ENCODE results near the gene ENAH. TPM values are rescaled to one million over a fixed set of nuclear protein-coding genes. Genes with fewer than 3 reads are reported as not detected.
"Not testable (repeated sequence)": the region's sequence is repeated elsewhere in the genome, so short reads cannot be mapped to it uniquely, and the experiment has no call there.

ENAH gene
- total RNA-seq, 2 experiments from 2014 or later = not detected

GRCh38 chr1:225617956-225618355 lies 35.0 kb downstream of the ENAH start:
- Mint-ChIP-seq H3K4me1 (no peaks in the 10 kb centered on the region), H3K4me3 (no peak overlapping the region)
- POLR2A ChIA-PET = no interaction called here

DNA sequence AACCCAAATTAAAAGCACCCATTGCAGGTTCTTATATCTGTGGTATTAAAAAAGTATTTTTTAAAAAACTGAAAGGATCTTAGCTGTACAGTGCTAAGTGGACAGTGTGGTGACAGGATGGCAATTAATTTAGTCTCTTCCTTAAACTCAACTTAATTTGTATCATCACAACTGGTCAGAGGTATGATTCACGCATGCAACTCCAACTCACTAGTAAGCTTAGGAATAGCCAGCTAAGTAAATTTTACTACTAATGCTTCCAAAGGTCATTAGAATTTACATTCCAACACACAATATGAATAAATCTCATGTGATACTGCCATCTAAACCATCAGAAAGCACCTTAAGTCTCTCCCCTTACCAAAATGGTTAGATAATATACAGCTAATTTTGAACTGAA lies 35.4 kb downstream of the ENAH start:
- Mint-ChIP-seq H3K36me3 (no peaks in the 10 kb centered on the region), H3K4me1 (no peaks in the 10 kb centered on the region), H3K27me3 (peaks cover 2% of the 10 kb centered on the region), H3K4me3 (no peak overlapping the region), H3K9me3 (no peaks in the 10 kb centered on the region), H3K27ac (no peak overlapping the region)
- ATAC-seq (ENCODE audit: low read depth) = no peak
- no peak for DNase-seq
- POLR2A ChIA-PET = no interaction called here

More at GRCh38 chr1:225617956-225618355, 35.0 kb downstream of the ENAH start:
- DNase-seq (no peak), ATAC-seq (ENCODE audit: low read depth) (no peak)
- H3K27me3 Mint-ChIP-seq = peaks cover 2% of the 10 kb centered on the region
- H3K36me3 Mint-ChIP-seq = no peaks in the 10 kb centered on the region
- no peak overlapping the region for H3K27ac Mint-ChIP-seq
- H3K9me3 Mint-ChIP-seq = no peaks in the 10 kb centered on the region

DNA sequence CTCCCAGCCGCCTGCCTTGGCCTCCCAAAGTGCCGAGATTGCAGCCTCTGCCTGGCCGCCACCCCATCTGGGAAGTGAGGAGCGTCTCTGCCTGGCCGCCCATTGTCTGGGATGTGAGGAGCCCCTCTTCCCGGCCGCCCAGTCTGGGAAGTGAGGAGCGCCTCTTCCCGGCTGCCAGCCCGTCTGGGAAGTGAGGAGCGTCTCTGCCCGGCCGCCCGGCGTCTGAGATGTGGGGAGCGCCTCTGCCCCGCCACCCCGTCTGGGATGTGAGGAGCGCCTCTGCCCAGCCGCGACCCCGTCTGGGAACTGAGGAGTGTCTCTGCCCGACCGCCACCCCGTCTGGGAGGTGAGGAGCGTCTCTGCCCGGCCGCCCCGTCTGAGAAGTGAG lies 37.5 kb downstream of the ENAH start:
- H3K9me3 Mint-ChIP-seq; ATAC-seq (ENCODE audit: low read depth); H3K27ac Mint-ChIP-seq; H3K27me3 Mint-ChIP-seq; POLR2A ChIA-PET; H3K36me3 Mint-ChIP-seq; H3K4me1 Mint-ChIP-seq; DNase-seq; H3K4me3 Mint-ChIP-seq: not testable (repeated sequence)

DNA sequence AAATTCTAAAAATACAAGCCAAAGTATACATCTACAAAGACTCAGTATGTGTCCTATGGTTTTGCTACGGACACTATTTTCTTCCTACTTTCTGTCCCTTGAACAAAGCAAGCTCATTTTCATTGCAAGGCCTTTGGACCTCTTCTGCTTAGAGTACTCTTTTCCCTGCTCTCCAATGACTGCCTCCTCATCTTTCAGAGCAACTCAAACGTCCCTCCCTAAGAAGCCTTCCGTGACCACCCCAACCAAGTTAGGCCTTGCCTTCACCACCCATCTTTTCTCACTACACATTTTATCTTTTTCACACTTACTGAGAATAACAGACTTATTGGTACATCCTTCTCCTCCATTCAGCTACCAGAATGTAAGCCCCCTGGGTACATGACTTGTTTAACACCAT lies 39.9 kb downstream of the ENAH start:
- no peaks in the 10 kb centered on the region for H3K9me3 Mint-ChIP-seq
- no peaks in the 10 kb centered on the region for H3K36me3 Mint-ChIP-seq
- no peak overlapping the region for H3K4me3 Mint-ChIP-seq
- peaks cover 2% of the 10 kb centered on the region for H3K27me3 Mint-ChIP-seq
- POLR2A ChIA-PET = no interaction called here
- no peak for ATAC-seq (ENCODE audit: low read depth)
- no peaks in the 10 kb centered on the region for H3K4me1 Mint-ChIP-seq
- H3K27ac Mint-ChIP-seq = no peak overlapping the region
- no peak for DNase-seq

- no peak for ATAC-seq (ENCODE audit: low read depth)
- no peaks in the 10 kb centered on the region for H3K36me3 Mint-ChIP-seq
- DNase-seq = no peak
- no peak overlapping the region for H3K27ac Mint-ChIP-seq
- no peaks in the 10 kb centered on the region for H3K4me1 Mint-ChIP-seq
- no peaks in the 10 kb centered on the region for H3K9me3 Mint-ChIP-seq
- POLR2A ChIA-PET = no interaction called here
- H3K4me3 Mint-ChIP-seq = no peak overlapping the region
- H3K27me3 Mint-ChIP-seq = no peaks in the 10 kb centered on the region
Measured at GRCh38 chr1:225612287-225612686, 40.6 kb downstream of the ENAH start.

GRCh38 chr1:225611537-225612223 lies 41.2 kb downstream of the ENAH start:
- Mint-ChIP-seq H3K4me3 (no peak overlapping the region), H3K9me3 (no peaks in the 10 kb centered on the region), H3K36me3 (no peaks in the 10 kb centered on the region), H3K4me1 (no peaks in the 10 kb centered on the region), H3K27me3 (no peaks in the 10 kb centered on the region), H3K27ac (no peak overlapping the region)
- DNase-seq = no peak
- POLR2A ChIA-PET = no interaction called here
- no peak for ATAC-seq (ENCODE audit: low read depth)

GRCh38 chr1:225610539-225610938 lies 42.4 kb downstream of the ENAH start:
- Mint-ChIP-seq H3K9me3 (no peaks in the 10 kb centered on the region), H3K27ac (no peak overlapping the region), H3K4me3 (no peak overlapping the region), H3K27me3 (no peaks in the 10 kb centered on the region), H3K36me3 (no peaks in the 10 kb centered on the region), H3K4me1 (no peaks in the 10 kb centered on the region)
- POLR2A ChIA-PET = no interaction called here
- ATAC-seq (ENCODE audit: low read depth) = no peak
- DNase-seq = no peak

- no peak overlapping the region for H3K4me3 Mint-ChIP-seq
- no peaks in the 10 kb centered on the region for H3K4me1 Mint-ChIP-seq
- POLR2A ChIA-PET = no interaction called here
- ATAC-seq (ENCODE audit: low read depth) = no peak
- no peak for DNase-seq
- peaks cover 2% of the 10 kb centered on the region for H3K27me3 Mint-ChIP-seq
- H3K36me3 Mint-ChIP-seq = no peaks in the 10 kb centered on the region
- H3K9me3 Mint-ChIP-seq = no peaks in the 10 kb centered on the region
- no peak overlapping the region for H3K27ac Mint-ChIP-seq
Measured at GRCh38 chr1:225608014-225608796, 44.7 kb downstream of the ENAH start.

DNA sequence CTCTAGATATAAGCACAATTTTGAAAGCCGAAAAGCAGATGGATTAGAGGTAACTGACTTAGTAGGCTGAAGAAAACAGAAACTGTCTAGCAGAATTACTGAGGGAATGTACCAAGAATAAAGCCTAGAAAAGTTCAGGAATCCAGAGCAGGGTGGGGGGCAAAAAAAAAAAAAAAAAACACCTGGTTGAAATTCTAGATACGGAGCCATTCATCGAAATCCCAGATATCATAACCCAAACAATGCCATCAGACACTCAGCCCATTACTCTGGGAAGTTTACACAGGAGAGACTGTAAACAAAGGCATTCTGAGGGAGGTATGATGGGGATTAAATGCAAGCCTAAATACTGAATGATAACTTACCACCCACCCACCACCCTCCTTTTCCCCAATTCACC lies 45.6 kb downstream of the ENAH start:
- H3K27ac Mint-ChIP-seq = no peak overlapping the region
- DNase-seq (no peak), ATAC-seq (ENCODE audit: low read depth) (no peak)
- H3K36me3 Mint-ChIP-seq = no peaks in the 10 kb centered on the region
- POLR2A ChIA-PET = no interaction called here
- H3K27me3 Mint-ChIP-seq = peaks cover 2% of the 10 kb centered on the region
- H3K4me3 Mint-ChIP-seq = no peak overlapping the region
- H3K9me3 Mint-ChIP-seq = no peaks in the 10 kb centered on the region
- no peaks in the 10 kb centered on the region for H3K4me1 Mint-ChIP-seq

GRCh38 chr1:225603538-225604354 lies 49.2 kb downstream of the ENAH start:
- no peak overlapping the region for H3K4me3 Mint-ChIP-seq
- ATAC-seq (ENCODE audit: low read depth) (no peak), DNase-seq (no peak)
- H3K4me1 Mint-ChIP-seq = no peaks in the 10 kb centered on the region
- peaks cover 8% of the 10 kb centered on the region for H3K27me3 Mint-ChIP-seq
- H3K9me3 Mint-ChIP-seq = no peaks in the 10 kb centered on the region
- POLR2A ChIA-PET = no interaction called here
- H3K36me3 Mint-ChIP-seq = no peaks in the 10 kb centered on the region
- H3K27ac Mint-ChIP-seq = no peak overlapping the region

DNA sequence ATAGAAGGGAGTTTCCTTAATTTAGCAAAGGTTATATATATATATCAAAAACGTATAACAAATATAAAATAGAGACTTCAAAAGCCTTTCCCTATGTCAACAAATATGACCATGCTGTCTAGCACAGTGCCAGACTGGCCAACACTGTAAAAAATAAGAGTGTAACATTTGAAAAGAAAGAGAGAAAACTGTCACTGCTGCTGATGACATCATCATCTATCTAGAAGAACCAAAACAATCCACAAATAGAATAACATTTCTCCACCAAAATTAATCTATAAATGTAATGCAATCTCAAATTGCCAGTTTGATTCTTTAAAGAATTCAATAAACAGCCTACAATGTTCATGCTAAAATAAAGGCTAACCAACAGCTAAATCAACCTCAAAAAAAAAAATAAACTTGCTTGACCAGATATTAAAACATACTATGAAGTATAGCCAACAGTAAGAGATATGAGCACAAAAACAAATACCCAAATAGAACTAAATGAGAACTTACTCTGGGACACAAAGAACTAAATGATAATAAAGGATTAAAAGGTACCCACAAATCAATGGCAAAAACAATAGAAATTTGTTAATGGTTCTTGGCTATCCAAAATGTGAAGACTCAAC lies 50.2 kb downstream of the ENAH start:
- POLR2A ChIA-PET = no interaction called here
- H3K9me3 Mint-ChIP-seq = no peaks in the 10 kb centered on the region
- no peaks in the 10 kb centered on the region for H3K36me3 Mint-ChIP-seq
- H3K4me1 Mint-ChIP-seq = no peaks in the 10 kb centered on the region
- H3K4me3 Mint-ChIP-seq = no peak overlapping the region
- DNase-seq (no peak), ATAC-seq (ENCODE audit: low read depth) (no peak)
- H3K27me3 Mint-ChIP-seq = peaks cover 8% of the 10 kb centered on the region
- H3K27ac Mint-ChIP-seq = no peak overlapping the region

- peaks cover 8% of the 10 kb centered on the region for H3K27me3 Mint-ChIP-seq
- DNase-seq (no peak), ATAC-seq (ENCODE audit: low read depth) (no peak)
- POLR2A ChIA-PET = no interaction called here
- no peaks in the 10 kb centered on the region for H3K36me3 Mint-ChIP-seq
- no peak overlapping the region for H3K27ac Mint-ChIP-seq
- no peaks in the 10 kb centered on the region for H3K9me3 Mint-ChIP-seq
- H3K4me3 Mint-ChIP-seq = no peak overlapping the region
- H3K4me1 Mint-ChIP-seq = no peaks in the 10 kb centered on the region
Measured at GRCh38 chr1:225601902-225602589, 50.9 kb downstream of the ENAH start.

DNA sequence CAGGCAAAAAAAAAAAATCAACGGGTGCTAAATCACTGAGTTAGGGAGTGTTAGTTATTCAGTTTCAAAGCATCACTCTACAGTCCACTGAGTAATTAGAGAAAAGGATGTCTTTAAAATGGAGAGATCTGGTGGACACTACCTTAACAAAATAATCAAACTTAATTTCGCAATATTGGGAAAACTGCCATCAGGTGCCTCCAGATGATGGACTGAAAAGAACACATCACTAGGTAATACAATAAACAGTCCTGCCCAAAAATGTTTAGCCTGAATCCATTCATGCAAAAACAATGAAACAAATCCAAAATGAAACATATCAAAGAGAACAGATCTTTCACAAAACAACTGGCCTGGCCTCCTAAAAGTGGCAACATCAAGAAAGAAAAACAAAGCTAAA lies 54.1 kb downstream of the ENAH start:
- Mint-ChIP-seq H3K27ac (no peak overlapping the region), H3K36me3 (no peaks in the 10 kb centered on the region), H3K9me3 (no peaks in the 10 kb centered on the region), H3K27me3 (peaks cover 9% of the 10 kb centered on the region), H3K4me1 (no peaks in the 10 kb centered on the region), H3K4me3 (no peak overlapping the region)
- POLR2A ChIA-PET = no interaction called here
- no peak for DNase-seq
- ATAC-seq (ENCODE audit: low read depth) = no peak

All from activated naive CD8-positive, alpha-beta T cell treated with anti-CD3 and anti-CD28 coated beads, Interleukin-2, amount 10 ng/mL, durations not matched to agents 7 days and 5 days (primary cell).